K562 (cell line): Measurements from ENCODE around the gene MTHFR. TPM values are rescaled to one million over a fixed set of nuclear protein-coding genes. Genes with fewer than 3 reads are reported as not detected.

Source experiments
- ATAC-seq: fragments of 200-7000 bp; cut with Tn5 transposase; 3 replicates; pipeline ENCODE4 v1.9.1; 2020; ENCODE audit warnings: moderate library complexity
- BruUV-seq: library from RNA; stranded (reverse); fragments of 400-500 nt; replicated peaks from 2 replicates; lab custom pipeline; 2021; lab: Mats Ljungman, UMichigan
- CTCF ChIA-PET: fragments of 300-600 bp; formaldehyde crosslinking; extraction: SDS; loops from one replicate; lab custom pipeline; 2021; ENCODE audit warnings: low intra/inter-chr PET ratio; lab: Yijun Ruan, JAX
- POLR2A ChIA-PET: fragments of 300-600, 350-650 bp; sonication (Branson Sonifier 250); formaldehyde crosslinking; extraction: SDS; loops from one replicate; lab custom pipeline; 2021; ENCODE audit warnings: antibody characterized with exemption, inconsistent platforms; lab: Yijun Ruan, JAX
- DNase-seq, 4 experiments: peaks; one replicate each; pipeline versions ENCODE4 v3.0.0 to v3.0.0-alpha.2; 2011 to 2018; ENCODE audit warnings: low spot score in 3 of 4, mixed read lengths in 3 of 4; ENCODE audit errors: extremely low read depth in 1 of 4
- FAIRE-seq: peaks from 2 replicates; lab custom pipeline; 2011; peaks lifted over from hg19 to GRCh38; lab: Jason Lieb, UNC
- H2AFZ ChIP-seq: 2 replicates; pipeline ENCODE4 v1.6.0; 2011; ENCODE audit warnings: low read depth, low read length, control low read depth, inconsistent platforms
- H3K27ac ChIP-seq: fragments of 200-600 bp; 3 replicates; pipeline ENCODE4 v1.8.0; 2011; ENCODE audit warnings: low read depth, mild to moderate bottlenecking, control low read depth, inconsistent platforms, low read length, moderate library complexity, mixed read lengths; ENCODE audit errors: extremely low read depth
- H3K27me3 ChIP-seq, 2 experiments: fragments of 300-600 bp in 1 of 2; 2 replicates in 1 of 2; 3 replicates in 1 of 2; pipeline versions ENCODE4 v1.6.0 to v1.8.0; 2011; ENCODE audit warnings: inconsistent platforms in 2 of 2, low read length in 2 of 2, mild to moderate bottlenecking in 1 of 2, mixed read lengths in 1 of 2, moderate library complexity in 1 of 2; ENCODE audit not compliant: control insufficient read depth in 2 of 2, insufficient read depth in 2 of 2
- H3K36me3 ChIP-seq: fragments of 300-600 bp; 3 replicates; pipeline ENCODE4 v1.8.0; 2011; ENCODE audit warnings: mild to moderate bottlenecking, low read length, inconsistent platforms; ENCODE audit not compliant: control insufficient read depth, insufficient read depth
- H3K4me1 ChIP-seq, 2 experiments: fragments of 200-600 bp in 1 of 2; replicated peaks in 1 of 2; 2 replicates in 1 of 2; 3 replicates in 1 of 2; pipeline versions ENCODE4 v1.5.1 to v1.8.0; 2011; ENCODE audit warnings: inconsistent platforms in 2 of 2, low read length in 2 of 2, mild to moderate bottlenecking in 1 of 2, mixed read lengths in 1 of 2, moderate library complexity in 1 of 2; ENCODE audit not compliant: control insufficient read depth in 2 of 2, insufficient read depth in 2 of 2
- H3K4me2 ChIP-seq: 2 replicates; pipeline ENCODE4 v1.6.1; 2011; ENCODE audit warnings: low read length, control low read depth, inconsistent platforms, mixed read lengths; ENCODE audit not compliant: insufficient read depth
- H3K4me3 ChIP-seq: fragments of 200-600 bp; sonication (generic), shearing (Covaris generic); 2 replicates; pipeline ENCODE4 v1.5.1; 2016; ENCODE audit warnings: control low read depth, inconsistent platforms
- H3K79me2 ChIP-seq: fragments of 200-600 bp; 3 replicates; pipeline ENCODE4 v1.8.0; 2011; ENCODE audit warnings: low read length, inconsistent platforms; ENCODE audit not compliant: control insufficient read depth, insufficient read depth
- H3K9ac ChIP-seq, 2 experiments: 2 replicates each; pipeline versions ENCODE4 v1.6.0 to v1.6.1; 2011; ENCODE audit warnings: low read depth in 2 of 2, low read length in 2 of 2, control low read depth in 1 of 2, inconsistent platforms in 1 of 2, mild to moderate bottlenecking in 1 of 2, mixed read lengths in 1 of 2; ENCODE audit not compliant: insufficient read depth in 1 of 2
- H3K9me1 ChIP-seq: one replicate; pipeline ENCODE4 v1.6.0; 2011; ENCODE audit warnings: inconsistent platforms, mild to moderate bottlenecking, low read length, moderate library complexity; ENCODE audit not compliant: control insufficient read depth, insufficient read depth
- H3K9me3 ChIP-seq: replicated peaks from 2 replicates; pipeline ENCODE4 v1.5.1; 2011; ENCODE audit warnings: low read depth, low read length, inconsistent platforms; ENCODE audit not compliant: control insufficient read depth, insufficient read depth
- H4K20me1 ChIP-seq: replicated peaks from 2 replicates; pipeline ENCODE4 v1.6.1; 2011; ENCODE audit warnings: low read length, inconsistent platforms, mixed read lengths; ENCODE audit not compliant: control insufficient read depth, insufficient read depth
- ATF7 ChIP-seq: fragments of 450-650 bp; IDR thresholded peaks from 2 replicates; pipeline ENCODE4 v1.7.1; 2014; ENCODE audit warnings: mild to moderate bottlenecking, moderate library complexity
- HDAC2 ChIP-seq: fragments of 450-650 bp; IDR thresholded peaks from 2 replicates; pipeline ENCODE4 v1.6.1; 2016; ENCODE audit warnings: mild to moderate bottlenecking
- HSF4 ChIP-seq: fragments of 250-450 bp; sonication (Bioruptor Pico); IDR thresholded peaks from 2 replicates; pipeline ENCODE4 v2.1.2; 2022; ENCODE audit warnings: mild to moderate bottlenecking, moderate library complexity, borderline replicate concordance
- JUN ChIP-seq, 2 experiments: sonication (generic) in 1 of 2; formaldehyde crosslinking in 1 of 2; IDR thresholded peaks; 2 replicates each; pipeline versions ENCODE4 v1.6.1 to v1.8.0; 2012 to 2022; ENCODE audit warnings: borderline replicate concordance in 2 of 2, mild to moderate bottlenecking in 2 of 2, improper control_type of control experiment in 1 of 2, low read depth in 1 of 2, low read length in 1 of 2, missing genetic modification reagents in 1 of 2
- MXI1 ChIP-seq: IDR thresholded peaks from 2 replicates; pipeline ENCODE4 v1.6.1; 2011; ENCODE audit warnings: low read depth, mild to moderate bottlenecking, improper control_type of control experiment, low read length
- PYGO2 ChIP-seq: fragments of 450-650 bp; IDR thresholded peaks from 2 replicates; pipeline ENCODE4 v1.6.1; 2016; ENCODE audit warnings: mild to moderate bottlenecking, missing genetic modification characterization, moderate library complexity, missing compliant biosample characterization
- RB1 ChIP-seq: fragments of 450-650 bp; IDR thresholded peaks from 2 replicates; pipeline ENCODE4 v1.6.1; 2017; ENCODE audit warnings: low read depth, mild to moderate bottlenecking
- ZEB2 ChIP-seq: fragments of 450-650 bp; IDR thresholded peaks from 2 replicates; pipeline ENCODE4 v1.6.1; 2016
- ZNF121 ChIP-seq: sonication (generic); formaldehyde crosslinking; conservative IDR thresholded peaks from 2 replicates; pipeline ENCODE4 v1.8.0; 2022; ENCODE audit warnings: missing genetic modification reagents
- ZNF707 ChIP-seq: fragments of 250-450 bp; sonication (Bioruptor Pico); conservative IDR thresholded peaks from 2 replicates; pipeline ENCODE4 v1.8.0; 2022; ENCODE audit warnings: inconsistent platforms, mild to moderate bottlenecking, moderate library complexity
- WGBS: fragments of 100-300 bp; shearing (Covaris generic); methylation state at CpG from one replicate; pipeline ENCODE4 v1.1.6; 2016; ENCODE audit warnings: low coverage, mixed read lengths; ENCODE audit not compliant: insufficient coverage; ENCODE audit errors: missing lambda C conversion rate; 5-methylcytosine and 5-hydroxymethylcytosine counted together
- in situ Hi-C: fragments of 300-500 bp; cut with MboI; formaldehyde crosslinking; loops from 4 replicates; pipeline ENCODE4 v1.15.0; 2018; ENCODE audit warnings: inconsistent platforms, mixed read lengths
- intact Hi-C: fragments of 100-400 bp; cut with micrococcal nuclease; formaldehyde crosslinking; loops from 2 replicates; pipeline ENCODE4 v1.14.2; 2022
- polyA plus RNA-seq, 8 experiments: library from polyadenylated mRNA; depleted of rRNA in 4 of 8; stranded (reverse) in 5 of 8; unstranded in 3 of 8; fragments of >200 nt; fragmentation: Nextera tagmentation in 2 of 8; fragmentation: Illumina TruSeq in 1 of 8; extraction: Ambion mirVana in 2 of 8; extraction: Trizol in 1 of 8; gene quantifications; 2 replicates each; pipeline versions ENCODE4 v1.2.1 to v1.2.3, GENCODE V29; 2011 to 2014; ENCODE audit warnings: inconsistent platforms in 1 of 8, missing spikeins in 1 of 8
- total RNA-seq, 7 experiments: library from RNA; depleted of rRNA in 6 of 7; stranded (reverse); fragments of >200 nt in 6 of 7; fragmentation: Illumina TruSeq in 2 of 7; extraction: Trizol in 2 of 7; gene quantifications; 2 replicates each; pipeline versions ENCODE4 v1.2.1 to v1.2.3, GENCODE V29; 2011 to 2021; ENCODE audit warnings: low replicate concordance in 1 of 7
- TF ChIP-seq, protein P1 (sequence below): fragments of 450-650 bp; IDR thresholded peaks from 2 replicates; pipeline ENCODE4 v1.6.1; 2016; ENCODE audit warnings: mild to moderate bottlenecking
- TF ChIP-seq, protein P2 (sequence below): sonication (generic); formaldehyde crosslinking; IDR thresholded peaks from 2 replicates; pipeline ENCODE4 v1.8.0; 2022; ENCODE audit warnings: mild to moderate bottlenecking, missing genetic modification reagents

MTHFR gene
- total and polyA plus RNA-seq, 9 of the 15 experiments (the other 6 are each of a cell fraction or from before 2014, with no cell fraction given): 5.0 to 104 (median 62.6) TPM

DNA sequence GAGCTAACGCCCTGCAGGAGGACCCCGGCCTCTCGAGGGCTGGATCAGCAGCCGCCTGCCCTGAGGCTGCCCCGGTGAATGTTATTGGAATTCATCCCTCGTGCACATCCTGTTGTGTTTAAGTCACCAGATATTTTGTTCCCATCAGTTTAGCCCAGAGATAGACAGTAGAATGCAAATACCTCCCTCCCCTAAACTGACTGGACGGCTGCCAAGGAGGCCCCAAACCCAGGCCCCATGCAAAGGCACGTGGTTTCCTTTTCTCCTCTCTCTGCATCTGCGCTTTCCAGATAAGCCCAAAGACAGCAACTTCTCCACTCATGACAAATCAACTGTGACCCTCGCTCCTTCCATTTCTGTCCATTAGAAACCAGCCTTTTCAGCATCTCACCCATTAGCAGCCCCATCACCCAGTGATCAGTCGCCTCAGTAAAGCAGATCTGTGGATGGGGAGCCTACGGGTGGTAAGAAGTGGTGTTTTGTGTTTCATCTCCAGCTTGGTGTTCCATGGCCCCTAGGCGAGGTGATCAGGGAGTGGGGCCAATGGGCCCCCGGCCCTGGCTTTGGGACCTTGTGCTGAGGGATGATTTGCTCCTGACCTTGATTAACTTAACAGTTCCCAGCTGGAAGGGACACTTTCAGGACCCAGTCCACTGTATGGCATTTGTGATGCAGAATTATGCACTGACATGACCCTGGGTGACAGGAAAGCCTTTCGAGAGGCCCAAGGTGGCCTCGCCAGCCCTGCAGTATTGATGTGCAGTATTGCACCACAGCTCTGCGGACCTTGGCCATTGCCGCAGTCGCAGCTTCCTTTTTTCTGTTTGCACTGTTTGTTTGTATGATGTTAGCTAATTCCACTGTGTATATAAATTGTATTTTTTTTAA lies 36.6 kb upstream of the MTHFR start:
- POLR2A ChIA-PET: interaction anchor here (0.6 to 14.0 kb wide), 11 partner anchors 9 to 519 kb away, joined by 3 to 304 read pairs (median 3); no protein-coding TSS in a partner anchor
- CTCF ChIA-PET: interaction anchor here (0.9 to 1.9 kb wide), 4 partner anchors 49 to 65 kb away, joined by 3 to 11 read pairs (median 6); no protein-coding TSS in a partner anchor
- Histone ChIP-seq H3K36me3 (peaks cover 82% of the 10 kb centered on the region), H3K9me1 (no peaks in the 10 kb centered on the region), H3K4me1 (peaks cover 37 to 51% of the 10 kb centered on the region in 2 experiments), H3K4me2 (peak overlapping the region; percentile 73), H3K79me2 (no peaks in the 10 kb centered on the region), H2AFZ (peak overlapping the region; percentile 27), H3K27ac (peak overlapping the region; percentile 70), H4K20me1 (peaks cover 5% of the 10 kb centered on the region), H3K9me3 (no peaks in the 10 kb centered on the region), H3K4me3 (no peak overlapping the region), H3K9ac (peak overlapping the region; percentile 10 to 34; a peak in 3 of 4 replicates), H3K27me3 (no peaks in the 10 kb centered on the region)
- intact Hi-C loops: loop anchor here (1.0 to 2.0 kb wide), 2 partner anchors 22 to 52 kb away; no protein-coding TSS in a partner anchor
- ATAC-seq (peak; percentile 87), FAIRE-seq (peak; percentile 100), DNase-seq (peak; percentile 93 to 100 (median 96))
- in situ Hi-C loops: loop anchor here (5.0 kb wide), 1 partner anchor 55 kb away; no protein-coding TSS in a partner anchor
- TSS peak; percentile 27 for BruUV-seq
- 17% methylated on average over 19 of the region's 19 CpGs for WGBS
- TF ChIP-seq PYGO2 (tag) (peak; percentile 72; the same call in 1 of the 2 replicates), ZEB2 (peak; percentile 82), JUN (IDR thresholded peaks at IDR 0.05; ENCODE audit: borderline replicate concordance, low read depth, low read length) (peak; percentile 80; the same call in 1 of the 2 replicates), JUN (CRISPR knock-in tag; IDR thresholded peaks at IDR 0.05; ENCODE audit: borderline replicate concordance) (no peak), RB1 (no peak; the same call in 1 of the 2 replicates), ZNF707 (CRISPR knock-in tag) (no peak), HDAC2 (peak; percentile 98), MXI1 (peak; percentile 92), HSF4 (CRISPR knock-in tag) (0 out of 2 replicates have a peak, but pooled peaks have one; percentile 49), ATF7 (peak; percentile 84), ZNF121 (no peak)
- TF ChIP-seq, protein P1, sequence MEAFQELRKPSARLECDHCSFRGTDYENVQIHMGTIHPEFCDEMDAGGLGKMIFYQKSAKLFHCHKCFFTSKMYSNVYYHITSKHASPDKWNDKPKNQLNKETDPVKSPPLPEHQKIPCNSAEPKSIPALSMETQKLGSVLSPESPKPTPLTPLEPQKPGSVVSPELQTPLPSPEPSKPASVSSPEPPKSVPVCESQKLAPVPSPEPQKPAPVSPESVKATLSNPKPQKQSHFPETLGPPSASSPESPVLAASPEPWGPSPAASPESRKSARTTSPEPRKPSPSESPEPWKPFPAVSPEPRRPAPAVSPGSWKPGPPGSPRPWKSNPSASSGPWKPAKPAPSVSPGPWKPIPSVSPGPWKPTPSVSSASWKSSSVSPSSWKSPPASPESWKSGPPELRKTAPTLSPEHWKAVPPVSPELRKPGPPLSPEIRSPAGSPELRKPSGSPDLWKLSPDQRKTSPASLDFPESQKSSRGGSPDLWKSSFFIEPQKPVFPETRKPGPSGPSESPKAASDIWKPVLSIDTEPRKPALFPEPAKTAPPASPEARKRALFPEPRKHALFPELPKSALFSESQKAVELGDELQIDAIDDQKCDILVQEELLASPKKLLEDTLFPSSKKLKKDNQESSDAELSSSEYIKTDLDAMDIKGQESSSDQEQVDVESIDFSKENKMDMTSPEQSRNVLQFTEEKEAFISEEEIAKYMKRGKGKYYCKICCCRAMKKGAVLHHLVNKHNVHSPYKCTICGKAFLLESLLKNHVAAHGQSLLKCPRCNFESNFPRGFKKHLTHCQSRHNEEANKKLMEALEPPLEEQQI: peak; percentile 78
- TF ChIP-seq, protein P2, sequence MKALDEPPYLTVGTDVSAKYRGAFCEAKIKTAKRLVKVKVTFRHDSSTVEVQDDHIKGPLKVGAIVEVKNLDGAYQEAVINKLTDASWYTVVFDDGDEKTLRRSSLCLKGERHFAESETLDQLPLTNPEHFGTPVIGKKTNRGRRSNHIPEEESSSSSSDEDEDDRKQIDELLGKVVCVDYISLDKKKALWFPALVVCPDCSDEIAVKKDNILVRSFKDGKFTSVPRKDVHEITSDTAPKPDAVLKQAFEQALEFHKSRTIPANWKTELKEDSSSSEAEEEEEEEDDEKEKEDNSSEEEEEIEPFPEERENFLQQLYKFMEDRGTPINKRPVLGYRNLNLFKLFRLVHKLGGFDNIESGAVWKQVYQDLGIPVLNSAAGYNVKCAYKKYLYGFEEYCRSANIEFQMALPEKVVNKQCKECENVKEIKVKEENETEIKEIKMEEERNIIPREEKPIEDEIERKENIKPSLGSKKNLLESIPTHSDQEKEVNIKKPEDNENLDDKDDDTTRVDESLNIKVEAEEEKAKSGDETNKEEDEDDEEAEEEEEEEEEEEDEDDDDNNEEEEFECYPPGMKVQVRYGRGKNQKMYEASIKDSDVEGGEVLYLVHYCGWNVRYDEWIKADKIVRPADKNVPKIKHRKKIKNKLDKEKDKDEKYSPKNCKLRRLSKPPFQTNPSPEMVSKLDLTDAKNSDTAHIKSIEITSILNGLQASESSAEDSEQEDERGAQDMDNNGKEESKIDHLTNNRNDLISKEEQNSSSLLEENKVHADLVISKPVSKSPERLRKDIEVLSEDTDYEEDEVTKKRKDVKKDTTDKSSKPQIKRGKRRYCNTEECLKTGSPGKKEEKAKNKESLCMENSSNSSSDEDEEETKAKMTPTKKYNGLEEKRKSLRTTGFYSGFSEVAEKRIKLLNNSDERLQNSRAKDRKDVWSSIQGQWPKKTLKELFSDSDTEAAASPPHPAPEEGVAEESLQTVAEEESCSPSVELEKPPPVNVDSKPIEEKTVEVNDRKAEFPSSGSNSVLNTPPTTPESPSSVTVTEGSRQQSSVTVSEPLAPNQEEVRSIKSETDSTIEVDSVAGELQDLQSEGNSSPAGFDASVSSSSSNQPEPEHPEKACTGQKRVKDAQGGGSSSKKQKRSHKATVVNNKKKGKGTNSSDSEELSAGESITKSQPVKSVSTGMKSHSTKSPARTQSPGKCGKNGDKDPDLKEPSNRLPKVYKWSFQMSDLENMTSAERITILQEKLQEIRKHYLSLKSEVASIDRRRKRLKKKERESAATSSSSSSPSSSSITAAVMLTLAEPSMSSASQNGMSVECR (CRISPR knock-in tag): peak; percentile 74
